Adrenal gland (tissue), 12 donors: ENCODE measurements around the gene SCFD1. TPM values are rescaled to one million over a fixed set of nuclear protein-coding genes. Genes with fewer than 3 reads are reported as not detected.

Experiments used
- DNase-seq, 7 donors: peaks; one replicate each; pipeline ENCODE4 v3.0.0-alpha.2; 2019 to 2020
- H3K27ac ChIP-seq, 5 donors: fragments of 200-600 bp; sonication (generic) in 4 of 5; 1 replicate in 3 of 5; 2 replicates in 2 of 5; pipeline versions ENCODE4 v1.5.1 to v1.8.0; 2016 to 2020; ENCODE audit warnings: mild to moderate bottlenecking in 1 of 5
- H3K27me3 ChIP-seq: fragments of 200-600 bp; 2 replicates; pipeline ENCODE4 v1.8.0; 2021
- H3K36me3 ChIP-seq, 2 donors: fragments of 200-600 bp; replicated peaks in 1 of 2; 1 replicate in 1 of 2; 2 replicates in 1 of 2; pipeline versions ENCODE4 v1.5.1 to v1.8.0; 2018 to 2022
- H3K4me1 ChIP-seq, 2 donors: fragments of 200-600 bp; replicated peaks in 1 of 2; 1 replicate in 1 of 2; 2 replicates in 1 of 2; pipeline versions ENCODE4 v1.5.1 to v1.8.0; 2018 to 2021
- H3K4me3 ChIP-seq, 4 donors: fragments of 200-600 bp; sonication (generic) in 3 of 4; one replicate each; pipeline ENCODE4 v1.5.1; 2016 to 2018
- H3K9me3 ChIP-seq, 3 donors: fragments of 200-600 bp; sonication (generic) in 1 of 3; replicated peaks in 1 of 3; 1 replicate in 2 of 3; 2 replicates in 1 of 3; pipeline versions ENCODE4 v1.5.1 to v1.8.0; 2016 to 2021
- CTCF ChIP-seq, 6 experiments: fragments of 450-650 bp in 4 of 6; fragments of 200-600 bp in 2 of 6; sonication (generic) in 1 of 6; IDR thresholded peaks; 1 replicate in 5 of 6; 2 replicates in 1 of 6; pipeline versions ENCODE4 v1.5.1 to v1.8.0; 2016 to 2021; ENCODE audit warnings: antibody characterized with exemption in 6 of 6, mild to moderate bottlenecking in 2 of 6, moderate library complexity in 1 of 6
- POLR2A ChIP-seq, 2 donors: fragments of 450-650 bp; IDR thresholded peaks; one replicate each; pipeline ENCODE4 v1.6.1; 2017; ENCODE audit warnings: antibody characterized with exemption in 2 of 2, mild to moderate bottlenecking in 2 of 2, moderate library complexity in 1 of 2
- WGBS, 4 donors: extraction: QIAGEN DNeasy Blood & Tissue Kit in 2 of 4; methylation state at CpG; one replicate each; pipeline versions ENCODE4 v1.1.5 to v1.1.7; 2013 to 2017; 5-methylcytosine and 5-hydroxymethylcytosine counted together
- intact Hi-C, 2 donors: fragments of 100-400 bp; cut with DNase I; formaldehyde crosslinking; loops; one replicate each; pipeline versions ENCODE4 v1.14.1 to v1.15.0; 2022 to 2023
- polyA plus RNA-seq, 3 donors: library from polyadenylated mRNA; stranded (reverse); fragments of 200-250 nt in 2 of 3; fragments of 350-450 nt in 1 of 3; fragmentation: Illumina TruSeq in 1 of 3; extraction: RNeasy Lipid Tissue Mini Kit (QIAGEN cat#74804) in 1 of 3; gene quantifications; one replicate each; pipeline ENCODE4 v1.2.3, GENCODE V29; 2013 to 2014
- total RNA-seq, 9 donors: library from RNA; depleted of rRNA in 4 of 9; stranded (reverse); fragments of >200 nt in 4 of 9; fragments of 120-200 nt in 1 of 9; fragmentation: NEBNext Ultra II Directional in 1 of 9; extraction: Animal tissue kit (Norgen Biotek cat#: 25700) in 1 of 9; gene quantifications; one replicate each; pipeline versions ENCODE4 v1.1.0 to v1.2.4, GENCODE V29; 2013 to 2023
- donor health status: healthy with polysubstance abuse.
- donor health status: Bipolar disorder and iron deficiency.
- donor health status: DM: yes; HTN: yes; CAD: no.
- donor health status: DM: no; HTN: no; CAD: no.
- donor health status: DM: no; HTN: no; CAD: no.
- donor health status: DM: yes; HTN: yes; CAD: no.

The SCFD1 gene
- total and polyA plus RNA-seq, 12 donors = 22.9 to 147 (median 77.7) TPM

- no peak overlapping the region for H3K27ac ChIP-seq
- H3K27me3 ChIP-seq = no peaks in the 10 kb centered on the region
- TF ChIP-seq POLR2A (IDR thresholded peaks at IDR 0.05) = no peak
- no peak for TF ChIP-seq CTCF (IDR thresholded peaks at IDR 0.05)
- intact Hi-C loops = no loop called here
- H3K4me1 ChIP-seq = no peaks in the 10 kb centered on the region
- 90 to 92% (median 92%) methylated on average over 4 of the region's 4 CpGs for WGBS, 4 donors
- no peaks in the 10 kb centered on the region for H3K9me3 ChIP-seq
- peaks cover 0 to 8% of the 10 kb centered on the region in 2 donors for H3K36me3 ChIP-seq
- no peak overlapping the region for H3K4me3 ChIP-seq
- no peak for DNase-seq
These were observed 116.9 kb downstream of the SCFD1 start for GRCh38 chr14:30738978-30739377.

GRCh38 chr14:30748343-30748742, 126.2 kb downstream of the SCFD1 start:
- Histone ChIP-seq H3K36me3 (no peaks in the 10 kb centered on the region), H3K27ac (no peak overlapping the region), H3K9me3 (no peaks in the 10 kb centered on the region), H3K4me1 (no peaks in the 10 kb centered on the region), H3K27me3 (no peaks in the 10 kb centered on the region), H3K4me3 (no peak overlapping the region)
- intact Hi-C loops = no loop called here
- 63 to 81% (median 76%) methylated on average over 2 of the region's 2 CpGs for WGBS, 4 donors
- DNase-seq = no peak
- no peak for TF ChIP-seq POLR2A (IDR thresholded peaks at IDR 0.05)
- TF ChIP-seq CTCF (IDR thresholded peaks at IDR 0.05) = no peak

GRCh38 chr14:30751646-30752416, 129.7 kb downstream of the SCFD1 start:
- Histone ChIP-seq H3K36me3 (no peaks in the 10 kb centered on the region), H3K4me3 (no peak overlapping the region), H3K9me3 (no peaks in the 10 kb centered on the region), H3K4me1 (no peaks in the 10 kb centered on the region), H3K27me3 (no peaks in the 10 kb centered on the region), H3K27ac (no peak overlapping the region)
- 80 to 83% (median 82%) methylated on average over 8 to 11 of the region's 11 CpGs for whole genome bisulfite sequencing, 4 donors
- TF ChIP-seq POLR2A (IDR thresholded peaks at IDR 0.05) (no peak), CTCF (IDR thresholded peaks at IDR 0.05) (no peak)
- intact Hi-C loops = no loop called here
- no peak for DNase-seq

GRCh38 chr14:30753452-30753851, 131.3 kb downstream of the SCFD1 start:
- DNase-seq = no peak
- H3K4me1 ChIP-seq = no peaks in the 10 kb centered on the region
- intact Hi-C loops = no loop called here
- no peaks in the 10 kb centered on the region for H3K9me3 ChIP-seq
- H3K27me3 ChIP-seq = no peaks in the 10 kb centered on the region
- 64 to 88% (median 73%) methylated on average over 4 of the region's 4 CpGs for WGBS, 4 donors
- H3K4me3 ChIP-seq = no peak overlapping the region
- H3K27ac ChIP-seq = no peak overlapping the region
- TF ChIP-seq POLR2A (IDR thresholded peaks at IDR 0.05) (no peak), CTCF (IDR thresholded peaks at IDR 0.05) (no peak)
- no peaks in the 10 kb centered on the region for H3K36me3 ChIP-seq
